ENCODE measurements around the gene SERPINI1. TPM values are rescaled to one million over a fixed set of nuclear protein-coding genes. Genes with fewer than 3 reads are reported as not detected.

Gene SERPINI1
- total RNA-seq, 1 donor from 2014 or later, result 0.70 TPM

- Mint-ChIP-seq H3K27ac (no peak overlapping the region), H3K9me3 (no peaks in the 10 kb centered on the region), H3K27me3 (ENCODE audit: insufficient read depth) (peaks cover 5% of the 10 kb centered on the region), H3K4me3 (no peak overlapping the region), H3K36me3 (ENCODE audit: low read depth) (no peaks in the 10 kb centered on the region), H3K4me1 (ENCODE audit: low read depth) (no peaks in the 10 kb centered on the region)
- intact Hi-C loops (cut with micrococcal nuclease), result no loop called here
- no peak for DNase-seq (ENCODE audit: low spot score)
Measured at GRCh38 chr3:167867981-167868380, 132.5 kb downstream of the SERPINI1 start.

DNA sequence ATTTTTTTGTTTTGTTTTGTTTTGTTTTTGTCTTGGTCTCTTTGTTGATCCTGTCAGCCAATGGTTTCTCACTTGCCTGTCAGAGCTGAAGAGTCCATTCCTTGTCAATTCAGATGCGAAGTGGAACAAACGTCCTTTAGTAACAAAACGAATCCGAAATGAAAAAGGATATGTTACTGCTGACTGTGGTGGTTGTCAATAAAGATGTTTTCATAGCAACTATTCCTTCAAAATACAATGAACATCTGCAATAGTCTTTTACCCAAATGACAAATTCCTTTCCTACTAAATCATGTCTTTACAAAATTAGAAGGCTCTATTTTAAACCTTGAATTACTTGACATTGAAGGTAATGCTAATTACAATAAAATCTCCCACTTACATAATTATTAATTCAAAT, 134.7 kb downstream of the SERPINI1 start:
- no peaks in the 10 kb centered on the region for H3K4me1 Mint-ChIP-seq (ENCODE audit: low read depth)
- no peak overlapping the region for H3K4me3 Mint-ChIP-seq
- no peaks in the 10 kb centered on the region for H3K36me3 Mint-ChIP-seq (ENCODE audit: low read depth)
- H3K27ac Mint-ChIP-seq, result no peak overlapping the region
- no peaks in the 10 kb centered on the region for H3K9me3 Mint-ChIP-seq
- intact Hi-C loops (cut with micrococcal nuclease), result no loop called here
- peaks cover 11% of the 10 kb centered on the region for H3K27me3 Mint-ChIP-seq (ENCODE audit: insufficient read depth)
- no peak for DNase-seq (ENCODE audit: low spot score)

- Mint-ChIP-seq H3K36me3 (ENCODE audit: low read depth) (no peaks in the 10 kb centered on the region), H3K27me3 (ENCODE audit: insufficient read depth) (peaks cover 11% of the 10 kb centered on the region), H3K27ac (no peak overlapping the region), H3K9me3 (no peaks in the 10 kb centered on the region), H3K4me3 (no peak overlapping the region), H3K4me1 (ENCODE audit: low read depth) (no peaks in the 10 kb centered on the region)
- DNase-seq (ENCODE audit: low spot score), result no peak
- intact Hi-C loops (cut with micrococcal nuclease), result no loop called here
Measured at GRCh38 chr3:167870759-167871158, 135.2 kb downstream of the SERPINI1 start.

- no peak overlapping the region for H3K4me3 Mint-ChIP-seq
- peaks cover 11% of the 10 kb centered on the region for H3K27me3 Mint-ChIP-seq (ENCODE audit: insufficient read depth)
- intact Hi-C loops (cut with micrococcal nuclease), result no loop called here
- no peaks in the 10 kb centered on the region for H3K4me1 Mint-ChIP-seq (ENCODE audit: low read depth)
- H3K36me3 Mint-ChIP-seq (ENCODE audit: low read depth), result no peaks in the 10 kb centered on the region
- no peak for DNase-seq (ENCODE audit: low spot score)
- H3K9me3 Mint-ChIP-seq, result no peaks in the 10 kb centered on the region
- H3K27ac Mint-ChIP-seq, result no peak overlapping the region
Measured at GRCh38 chr3:167872032-167872431, 136.5 kb downstream of the SERPINI1 start.

GRCh38 chr3:167872941-167873340, 137.4 kb downstream of the SERPINI1 start:
- peaks cover 11% of the 10 kb centered on the region for H3K27me3 Mint-ChIP-seq (ENCODE audit: insufficient read depth)
- H3K36me3 Mint-ChIP-seq (ENCODE audit: low read depth), result no peaks in the 10 kb centered on the region
- no peaks in the 10 kb centered on the region for H3K9me3 Mint-ChIP-seq
- H3K27ac Mint-ChIP-seq, result no peak overlapping the region
- no peak overlapping the region for H3K4me3 Mint-ChIP-seq
- no peak for DNase-seq (ENCODE audit: low spot score)
- no peaks in the 10 kb centered on the region for H3K4me1 Mint-ChIP-seq (ENCODE audit: low read depth)
- intact Hi-C loops (cut with micrococcal nuclease), result no loop called here

DNA sequence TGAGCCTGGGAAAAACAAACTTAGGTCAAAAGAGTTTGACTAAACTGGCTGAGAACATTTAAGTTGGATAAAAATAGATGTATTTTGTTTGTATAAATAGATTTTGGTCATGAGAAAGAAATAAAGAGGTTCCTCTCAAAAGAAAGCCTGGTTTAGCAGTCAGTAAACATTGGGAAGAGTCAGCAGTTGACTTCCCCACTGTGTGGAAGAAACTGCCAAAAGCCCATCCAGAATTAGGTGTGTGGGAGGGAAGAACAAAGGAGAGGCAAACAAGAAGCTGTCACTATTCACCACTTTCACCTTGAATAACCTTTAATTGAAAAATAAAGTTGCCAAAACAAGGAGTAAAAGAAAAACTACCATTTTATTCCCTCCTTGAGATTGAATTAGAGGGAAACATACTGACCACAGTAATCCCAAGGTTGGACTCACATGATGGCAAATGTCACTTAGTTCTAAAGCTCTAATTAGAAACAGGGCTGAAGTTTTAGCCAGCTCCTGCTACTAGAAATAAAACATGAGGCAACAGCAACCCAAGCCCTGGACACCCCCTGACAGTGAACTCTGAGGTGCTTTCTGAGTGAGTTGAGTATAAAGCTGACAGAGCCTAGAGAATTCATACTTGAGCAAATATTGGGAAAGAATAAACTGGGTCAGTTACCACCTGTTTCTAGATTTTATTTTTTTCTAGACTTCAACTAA, 139.3 kb downstream of the SERPINI1 start:
- Mint-ChIP-seq H3K9me3 (no peaks in the 10 kb centered on the region), H3K4me3 (no peak overlapping the region), H3K36me3 (ENCODE audit: low read depth) (no peaks in the 10 kb centered on the region), H3K27me3 (ENCODE audit: insufficient read depth) (peaks cover 10% of the 10 kb centered on the region), H3K4me1 (ENCODE audit: low read depth) (no peaks in the 10 kb centered on the region), H3K27ac (no peak overlapping the region)
- intact Hi-C loops (cut with micrococcal nuclease), result no loop called here
- DNase-seq (ENCODE audit: low spot score), result no peak

Other genes starting within 250 kb of the SERPINI1 start
- not detected in 2 replicates for gene WDR49, start 81.8 kb upstream of the SERPINI1 start, total RNA-seq
- gene PDCD10, start 829 bp upstream of the SERPINI1 start, total RNA-seq, result 66.2 and 74.5 TPM in 2 replicates

Data from activated T-helper 1 cell treated with anti-CD3 and anti-CD28 coated beads, Interleukin-12 subunit alpha, Interleukin-12 subunit beta, Interleukin-2, Interleukin-4 antibody, amounts not matched to agents 30 ng/mL and 10 ng/mL and 1 ng/mL, durations not matched to agents 14 hours and 24 hours and 36 hours (primary cell).